GM18508 (cell line): Measurements from ENCODE around the gene TICRR.
"Not testable (repeated sequence)": the region's sequence is repeated elsewhere in the genome, so short reads cannot be mapped to it uniquely, and the experiment has no call there.

ENCODE experiments used
- ATAC-seq: cut with Tn5 transposase; IDR thresholded peaks from one replicate; pipeline ENCODE4 v1.9.1; 2021; ENCODE audit warnings: moderate number of reproducible peaks; ENCODE audit not compliant: insufficient read depth, unreplicated experiment

TICRR gene

DNA sequence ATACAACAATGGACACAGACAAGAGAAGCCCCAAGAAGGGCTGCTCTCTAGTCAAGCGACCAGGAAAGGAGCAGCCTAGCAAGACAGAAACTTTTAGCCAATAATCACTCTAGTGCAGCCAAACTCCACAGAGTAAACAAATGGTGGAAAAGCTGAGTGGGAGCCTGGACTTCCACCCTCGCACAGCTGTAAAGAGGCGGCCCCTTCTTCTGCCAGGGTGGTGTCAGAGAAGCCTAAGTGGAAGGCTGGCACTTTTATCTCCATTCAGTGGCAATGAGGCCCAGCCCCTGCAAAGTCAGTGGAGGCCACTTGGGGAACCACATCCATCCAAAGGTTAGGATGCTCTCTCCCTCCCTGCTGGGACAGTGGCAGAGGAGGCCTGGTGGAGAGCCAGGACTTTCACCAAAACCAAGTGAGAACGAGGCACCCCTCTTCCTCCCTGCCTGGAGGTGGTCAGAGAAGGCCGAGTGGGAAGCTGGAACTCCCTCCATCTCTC is 15.5 kb upstream of the TICRR start:
- no peak for ATAC-seq

- ATAC-seq, result no peak
Measured at GRCh38 chr15:89566181-89566580, 9.1 kb upstream of the TICRR start.

GRCh38 chr15:89566621-89567294 is 8.5 kb upstream of the TICRR start:
- no peak for ATAC-seq

- ATAC-seq, result no peak
Measured at GRCh38 chr15:89569090-89569745, 6.1 kb upstream of the TICRR start.

- ATAC-seq, result no peak
Measured at GRCh38 chr15:89575656-89576416, 567 bp downstream of the TICRR start.

GRCh38 chr15:89576417-89576773 is 1.1 kb downstream of the TICRR start:
- ATAC-seq, result no peak

- no peak for ATAC-seq
Measured at GRCh38 chr15:89577776-89578115, 2.5 kb downstream of the TICRR start.

- no peak for ATAC-seq
Measured at GRCh38 chr15:89578146-89578545, 2.9 kb downstream of the TICRR start.

- not testable (repeated sequence) for ATAC-seq
Measured at GRCh38 chr15:89580747-89581146, 5.5 kb downstream of the TICRR start.

DNA sequence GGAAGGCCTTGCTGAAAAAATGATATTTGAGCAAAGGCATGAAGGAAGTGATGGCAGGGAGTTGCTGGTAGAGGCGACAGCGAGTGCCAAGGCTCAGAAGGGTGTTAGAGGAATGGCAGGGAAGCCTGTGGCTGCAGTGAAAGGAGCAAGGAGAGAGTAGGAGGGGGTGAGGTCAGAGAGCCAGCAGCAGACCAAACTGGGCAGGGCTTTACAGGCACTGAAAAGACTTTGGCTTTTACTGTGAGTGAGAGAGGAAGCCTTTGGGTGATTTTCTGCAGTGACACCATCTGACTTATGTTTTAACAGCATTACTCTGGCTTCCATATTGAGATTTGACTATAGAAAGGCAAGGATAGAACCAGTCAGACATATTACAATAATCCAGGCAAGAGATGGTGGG is 11.4 kb downstream of the TICRR start:
- ATAC-seq, result no peak

DNA sequence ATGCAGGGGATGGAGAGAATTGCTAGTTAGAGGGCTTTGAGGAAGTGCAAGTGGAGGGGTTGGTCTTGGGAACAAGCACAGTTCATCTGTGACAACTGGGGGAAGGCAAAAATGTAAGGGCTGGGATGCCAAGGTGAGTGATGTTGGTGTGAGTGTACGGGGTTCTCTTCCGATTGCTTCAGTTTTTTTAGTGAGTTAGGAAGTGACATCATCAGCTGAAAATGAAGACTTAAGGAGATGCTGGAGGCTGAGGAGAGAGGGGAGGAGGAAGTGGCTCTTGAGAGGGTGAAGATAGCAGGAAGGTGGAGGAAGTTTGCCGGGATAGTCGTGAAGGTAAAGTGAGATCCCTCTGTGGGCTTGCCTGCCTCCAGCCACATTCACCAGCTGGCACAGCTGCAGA is 12.7 kb downstream of the TICRR start:
- ATAC-seq, result no peak

- no peak for ATAC-seq
Measured at GRCh38 chr15:89591834-89592233, 16.6 kb downstream of the TICRR start.

- ATAC-seq, result no peak
Measured at GRCh38 chr15:89593018-89593417, 17.7 kb downstream of the TICRR start.

DNA sequence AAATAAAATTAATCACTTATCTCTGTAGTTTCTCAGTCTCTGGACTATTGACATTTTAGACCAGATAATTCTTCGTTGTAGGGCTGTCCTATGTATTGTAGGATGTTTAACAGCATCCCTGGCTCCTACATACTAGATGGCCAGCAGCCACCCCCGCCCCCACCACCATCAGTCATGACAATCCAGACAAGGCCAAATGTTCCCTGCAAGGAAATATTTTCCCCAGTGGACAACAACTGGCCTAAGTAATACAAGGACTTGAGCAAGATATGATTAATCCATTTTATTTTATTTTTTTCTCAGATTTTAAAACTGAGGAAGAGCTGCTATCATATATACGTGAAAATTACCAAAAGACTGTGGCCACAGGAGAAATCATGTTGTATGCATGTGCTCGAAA is 23.8 kb downstream of the TICRR start:
- no peak for ATAC-seq

DNA sequence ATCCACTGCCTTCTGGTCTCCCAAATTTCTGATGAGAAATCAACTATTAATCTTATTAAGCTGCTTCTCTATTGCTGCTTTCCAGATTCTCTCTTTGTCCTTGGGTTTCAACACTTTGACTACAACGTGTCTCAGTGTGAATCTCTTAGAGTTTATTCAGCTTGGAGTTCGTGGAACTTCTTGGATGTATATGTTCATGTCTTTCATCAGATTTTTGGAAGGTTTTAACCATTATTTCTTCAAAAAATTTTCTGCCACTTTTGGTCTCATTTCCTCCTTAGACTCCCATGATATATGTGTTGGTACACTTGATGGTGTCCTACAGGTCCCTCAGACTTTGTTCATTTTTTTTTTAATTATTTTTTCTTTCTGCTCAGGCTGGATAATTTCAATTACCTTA is 36.0 kb downstream of the TICRR start:
- no peak for ATAC-seq

- no peak for ATAC-seq
Measured at GRCh38 chr15:89613031-89613430, 37.8 kb downstream of the TICRR start.

DNA sequence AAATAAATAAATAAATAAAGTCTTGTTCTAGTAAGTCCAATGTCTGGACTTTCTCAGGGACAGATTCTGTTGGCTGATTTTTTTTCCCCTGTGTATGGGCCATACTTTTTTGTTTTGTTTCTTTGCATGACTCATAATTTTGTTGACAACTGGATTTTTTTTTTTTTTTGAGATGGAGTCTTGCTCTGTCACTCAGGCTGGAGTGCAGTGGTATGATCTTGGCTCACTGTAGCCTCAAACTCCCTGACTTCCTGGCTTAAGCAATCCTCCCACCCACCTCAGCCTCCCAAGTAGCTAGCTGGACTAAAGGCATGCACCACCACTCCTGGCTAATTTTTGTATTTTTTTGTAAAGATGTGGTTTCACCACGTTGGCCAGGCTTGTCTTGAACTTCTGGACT is 38.9 kb downstream of the TICRR start:
- ATAC-seq, result no peak

GRCh38 chr15:89615135-89615534 is 39.9 kb downstream of the TICRR start:
- no peak for ATAC-seq

DNA sequence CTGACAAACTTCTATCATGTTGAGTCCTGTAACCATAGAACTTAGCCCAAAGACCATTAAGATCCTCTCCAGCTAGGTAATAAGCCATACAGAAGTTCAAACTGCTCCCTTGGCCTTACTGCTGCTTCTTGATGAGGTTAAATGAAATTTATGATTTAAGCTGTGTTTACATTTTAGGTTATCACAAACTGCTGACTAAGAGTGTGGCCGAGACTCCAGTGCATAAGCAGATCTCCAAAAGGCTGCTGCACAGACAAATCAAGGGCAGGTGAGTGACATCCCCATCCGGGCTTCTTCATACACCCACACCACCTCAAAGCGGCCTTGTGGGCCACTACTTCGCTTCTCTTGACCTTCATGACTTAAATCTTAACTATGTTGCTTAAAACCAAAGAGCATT is 41.0 kb downstream of the TICRR start:
- no peak for ATAC-seq

GRCh38 chr15:89621547-89621946 is 46.3 kb downstream of the TICRR start:
- no peak for ATAC-seq

- no peak for ATAC-seq
Measured at GRCh38 chr15:89623165-89623564, 47.9 kb downstream of the TICRR start.

GRCh38 chr15:89625716-89626115 is 50.4 kb downstream of the TICRR start:
- no peak for ATAC-seq
